A673 (cell line): ENCODE data around the gene PLD4. TPM values are rescaled to one million over a fixed set of nuclear protein-coding genes. Genes with fewer than 3 reads are reported as not detected.

ENCODE experiments used
- BruUV-seq: library from RNA; stranded (reverse); fragments of 400-500 nt; replicated peaks from 2 replicates; lab custom pipeline; 2021; lab: Mats Ljungman, UMichigan
- CTCF ChIA-PET: fragments of 300-600 bp; sonication (Branson Sonifier 250); formaldehyde crosslinking; loops from one replicate; lab custom pipeline; 2022; ENCODE audit warnings: antibody characterized with exemption; lab: Charles Lee
- POLR2A ChIA-PET: fragments of 300-600 bp; sonication (Branson Sonifier 250); formaldehyde crosslinking; loops from one replicate; lab custom pipeline; 2022; ENCODE audit warnings: antibody characterized with exemption; ENCODE audit not compliant: low non-redundant PET; lab: Charles Lee
- DNase-seq: peaks from one replicate; pipeline ENCODE4 v3.0.0-alpha.2; 2015; ENCODE audit warnings: low spot score
- H3K27ac ChIP-seq: fragments of 200-600 bp; sonication (generic); 2 replicates; pipeline ENCODE4 v1.5.1; 2016; ENCODE audit warnings: mixed run types, low read depth, mild to moderate bottlenecking, mixed read lengths, antibody characterized with exemption, low read length; ENCODE audit not compliant: poor library complexity, severe bottlenecking
- H3K27me3 ChIP-seq: fragments of 200-600 bp; sonication (generic); replicated peaks from 2 replicates; pipeline ENCODE4 v1.6.1; 2017; ENCODE audit warnings: mixed run types, low read depth, mild to moderate bottlenecking, mixed read lengths, antibody characterized with exemption, low read length; ENCODE audit not compliant: insufficient read depth, poor library complexity
- H3K36me3 ChIP-seq: fragments of 200-600 bp; sonication (generic); 2 replicates; pipeline ENCODE4 v1.6.1; 2016; ENCODE audit warnings: mixed run types, mild to moderate bottlenecking, mixed read lengths, antibody characterized with exemption, low read length; ENCODE audit not compliant: insufficient read depth, poor library complexity, severe bottlenecking
- H3K4me1 ChIP-seq: fragments of 200-600 bp; sonication (generic); 2 replicates; pipeline ENCODE4 v1.6.1; 2017; ENCODE audit warnings: mixed run types, mild to moderate bottlenecking, mixed read lengths, antibody characterized with exemption, low read length; ENCODE audit not compliant: insufficient read depth, poor library complexity, severe bottlenecking
- H3K4me3 ChIP-seq: fragments of 200-600 bp; sonication (generic); 2 replicates; pipeline ENCODE4 v1.5.1; 2016; ENCODE audit warnings: low read depth, mixed run types, mild to moderate bottlenecking, mixed read lengths, low read length; ENCODE audit not compliant: poor library complexity, severe bottlenecking
- H3K9me3 ChIP-seq: fragments of 200-600 bp; sonication (generic); 2 replicates; pipeline ENCODE4 v1.6.1; 2016; ENCODE audit warnings: mixed run types, low read depth, mild to moderate bottlenecking, mixed read lengths, antibody characterized with exemption, low read length; ENCODE audit not compliant: poor library complexity, severe bottlenecking
- EZH2 ChIP-seq: fragments of 200-600 bp; sonication (generic); IDR thresholded peaks from 2 replicates; pipeline ENCODE4 v1.6.1; 2017; ENCODE audit warnings: borderline replicate concordance, low read depth, mild to moderate bottlenecking, mixed read lengths, antibody characterized with exemption, low read length; ENCODE audit not compliant: poor library complexity, severe bottlenecking
- intact Hi-C: fragments of 100-400 bp; cut with micrococcal nuclease; formaldehyde crosslinking; loops from one replicate; pipeline ENCODE4 v1.10.0; 2022; ENCODE audit not compliant: unreplicated experiment
- total RNA-seq: library from RNA; stranded (reverse); gene quantifications from 2 replicates; pipeline ENCODE4 v1.2.3, GENCODE V29; 2021
- TF ChIP-seq, protein P1 (sequence below): fragments of 300-800, 200-600 bp; sonication (generic); conservative IDR thresholded peaks from 2 replicates; pipeline ENCODE4 v1.5.1; 2017; ENCODE audit warnings: low read depth, mild to moderate bottlenecking, antibody characterized with exemption, low read length, moderate library complexity, mixed read lengths

Gene PLD4
- total RNA-seq, 1 experiment from 2014 or later = not detected

DNA sequence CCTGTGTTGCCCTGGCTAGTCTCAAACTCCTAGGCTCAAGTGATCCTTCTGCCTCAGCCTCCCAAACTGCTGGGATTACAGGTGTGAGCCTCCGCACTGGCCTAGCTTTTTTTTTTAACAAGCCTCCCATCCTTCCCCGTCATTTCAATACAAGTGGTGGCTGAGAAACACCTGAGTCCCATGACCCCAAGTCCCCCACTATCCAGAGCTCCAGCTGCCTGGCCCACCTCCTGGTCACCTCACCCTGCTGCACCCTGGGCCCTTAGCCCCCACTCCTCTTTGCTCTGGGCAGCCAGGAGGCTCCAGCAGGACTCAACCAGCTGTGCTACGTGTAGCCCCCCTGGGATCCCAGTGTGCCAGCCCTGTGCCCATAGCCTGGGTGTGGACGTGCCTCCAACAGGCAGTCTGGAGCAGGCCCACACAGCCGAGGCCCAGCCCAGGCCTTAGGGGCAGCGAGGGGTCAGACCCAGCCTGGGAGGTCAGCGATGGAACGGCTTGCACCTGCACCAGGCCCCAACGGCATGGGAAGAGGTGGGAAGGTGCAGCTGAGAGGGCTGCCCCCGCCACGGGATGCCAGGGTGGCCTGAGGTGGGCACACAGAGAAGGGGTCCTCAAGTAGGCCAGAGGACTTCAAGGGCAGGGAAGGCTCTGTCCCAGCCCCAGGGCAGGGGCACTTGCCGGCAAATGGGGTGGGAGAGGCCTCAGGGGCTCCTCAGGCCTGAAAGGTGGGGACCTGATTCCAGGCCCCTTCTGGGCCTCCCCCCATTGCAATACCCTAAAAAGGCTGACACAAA lies 47.0 kb downstream of the PLD4 start:
- no TSS peak for BruUV-seq
- POLR2A ChIA-PET = no interaction called here

DNA sequence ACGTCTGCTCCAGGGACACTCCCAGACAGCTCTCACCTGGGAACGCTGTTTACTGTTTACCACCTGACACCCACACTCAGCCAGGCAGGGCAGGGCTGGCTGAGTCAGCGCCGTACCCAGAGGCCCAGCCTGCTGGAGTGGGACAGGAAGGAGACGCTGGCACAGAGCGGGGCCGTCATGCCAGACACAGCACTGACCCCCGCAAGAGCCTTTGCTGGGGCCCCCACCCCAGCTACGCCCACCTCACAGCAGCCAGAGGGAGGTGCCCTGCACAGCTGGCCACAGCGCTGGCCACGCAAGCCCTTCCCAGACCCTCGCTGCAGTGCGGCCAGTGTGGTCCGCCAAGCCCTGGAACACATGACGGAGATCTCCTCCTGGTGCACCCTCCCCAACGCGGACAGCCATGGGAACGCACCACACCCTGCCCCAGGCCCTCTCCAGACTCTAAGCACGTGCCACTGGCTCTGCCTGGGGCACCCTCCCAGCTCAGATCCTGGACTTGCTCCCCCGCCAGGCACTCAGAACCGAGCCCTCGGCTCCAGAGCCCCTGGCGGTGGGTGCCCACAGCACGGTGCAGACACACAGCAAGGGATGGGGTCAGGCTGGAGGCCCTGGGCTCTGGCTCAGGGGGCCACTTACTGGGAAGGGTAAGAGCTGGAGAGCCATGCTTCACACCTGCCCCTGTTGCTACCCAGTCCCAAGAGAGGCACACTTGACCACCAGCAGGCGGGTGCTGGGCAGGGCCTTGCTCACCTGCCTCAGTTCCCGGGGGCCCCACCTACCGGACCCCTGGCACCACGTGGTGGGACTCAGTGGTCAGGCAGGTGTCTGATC lies 47.8 kb downstream of the PLD4 start:
- CTCF ChIA-PET = interaction anchor here (1.3 kb wide), 1 partner anchor 66 kb away, joined by 5 read pairs; no protein-coding TSS in a partner anchor
- Histone ChIP-seq H3K9me3 (no peaks in the 10 kb centered on the region), H3K27ac (no peak overlapping the region), H3K27me3 (no peaks in the 10 kb centered on the region), H3K4me3 (no peak overlapping the region), H3K4me1 (peaks cover 21% of the 10 kb centered on the region), H3K36me3 (no peaks in the 10 kb centered on the region)
- POLR2A ChIA-PET = no interaction called here
- no peak for DNase-seq
- no TSS peak for BruUV-seq
- intact Hi-C loops = no loop called here
- TF ChIP-seq, protein P1, sequence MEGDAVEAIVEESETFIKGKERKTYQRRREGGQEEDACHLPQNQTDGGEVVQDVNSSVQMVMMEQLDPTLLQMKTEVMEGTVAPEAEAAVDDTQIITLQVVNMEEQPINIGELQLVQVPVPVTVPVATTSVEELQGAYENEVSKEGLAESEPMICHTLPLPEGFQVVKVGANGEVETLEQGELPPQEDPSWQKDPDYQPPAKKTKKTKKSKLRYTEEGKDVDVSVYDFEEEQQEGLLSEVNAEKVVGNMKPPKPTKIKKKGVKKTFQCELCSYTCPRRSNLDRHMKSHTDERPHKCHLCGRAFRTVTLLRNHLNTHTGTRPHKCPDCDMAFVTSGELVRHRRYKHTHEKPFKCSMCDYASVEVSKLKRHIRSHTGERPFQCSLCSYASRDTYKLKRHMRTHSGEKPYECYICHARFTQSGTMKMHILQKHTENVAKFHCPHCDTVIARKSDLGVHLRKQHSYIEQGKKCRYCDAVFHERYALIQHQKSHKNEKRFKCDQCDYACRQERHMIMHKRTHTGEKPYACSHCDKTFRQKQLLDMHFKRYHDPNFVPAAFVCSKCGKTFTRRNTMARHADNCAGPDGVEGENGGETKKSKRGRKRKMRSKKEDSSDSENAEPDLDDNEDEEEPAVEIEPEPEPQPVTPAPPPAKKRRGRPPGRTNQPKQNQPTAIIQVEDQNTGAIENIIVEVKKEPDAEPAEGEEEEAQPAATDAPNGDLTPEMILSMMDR = no peak
- TF ChIP-seq EZH2 = no peak

More for the DNA sequence above, 47.0 kb downstream of the PLD4 start:
- TF ChIP-seq EZH2 = no peak
- TF ChIP-seq, protein P1 = no peak
- no peak for DNase-seq
- Histone ChIP-seq H3K27me3 (no peaks in the 10 kb centered on the region), H3K4me1 (peaks cover 21% of the 10 kb centered on the region), H3K27ac (no peak overlapping the region), H3K36me3 (no peaks in the 10 kb centered on the region), H3K9me3 (no peaks in the 10 kb centered on the region), H3K4me3 (no peak overlapping the region)
- CTCF ChIA-PET = no interaction called here
- intact Hi-C loops = no loop called here

DNA sequence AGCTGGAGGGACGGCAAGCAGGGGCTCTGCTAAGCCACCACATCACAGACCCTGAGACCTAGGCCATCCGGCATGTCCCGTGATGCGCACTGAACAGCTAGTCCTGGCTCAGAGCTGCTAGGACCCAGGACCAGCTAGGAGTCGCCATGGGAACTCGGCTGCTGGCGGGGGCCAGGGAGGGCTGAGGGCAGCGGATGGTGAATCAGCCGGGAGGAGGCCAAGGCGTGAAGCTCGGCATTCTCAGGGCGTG lies 48.4 kb downstream of the PLD4 start:
- Histone ChIP-seq H3K27ac (no peak overlapping the region), H3K9me3 (no peaks in the 10 kb centered on the region), H3K4me3 (no peak overlapping the region), H3K27me3 (no peaks in the 10 kb centered on the region), H3K4me1 (peaks cover 18% of the 10 kb centered on the region), H3K36me3 (no peaks in the 10 kb centered on the region)
- POLR2A ChIA-PET = no interaction called here
- no TSS peak for BruUV-seq
- CTCF ChIA-PET = interaction anchor here (0.6 to 1.3 kb wide), 2 partner anchors 13 to 66 kb away, joined by 3 to 5 read pairs; partner anchors contain the start of gene CLBA1
- no peak for TF ChIP-seq EZH2
- TF ChIP-seq, protein P1 = no peak
- DNase-seq = peak; percentile 76
- intact Hi-C loops = no loop called here
